ENCODE results near the gene ALDOC.
"Not testable (repeated sequence)": the region's sequence is repeated elsewhere in the genome, so short reads cannot be mapped to it uniquely, and the experiment has no call there.

The ALDOC gene

GRCh38 chr17:28576758-28577465 lies at the start of gene ALDOC:
Gene ALDOC, minus strand, starts transcription at chr17:28576895. Its CDS starts 1,363 bp downstream, at chr17:28575532.
- DNase-seq (ENCODE audit: low read depth, low spot score) = peak; percentile 94

DNA sequence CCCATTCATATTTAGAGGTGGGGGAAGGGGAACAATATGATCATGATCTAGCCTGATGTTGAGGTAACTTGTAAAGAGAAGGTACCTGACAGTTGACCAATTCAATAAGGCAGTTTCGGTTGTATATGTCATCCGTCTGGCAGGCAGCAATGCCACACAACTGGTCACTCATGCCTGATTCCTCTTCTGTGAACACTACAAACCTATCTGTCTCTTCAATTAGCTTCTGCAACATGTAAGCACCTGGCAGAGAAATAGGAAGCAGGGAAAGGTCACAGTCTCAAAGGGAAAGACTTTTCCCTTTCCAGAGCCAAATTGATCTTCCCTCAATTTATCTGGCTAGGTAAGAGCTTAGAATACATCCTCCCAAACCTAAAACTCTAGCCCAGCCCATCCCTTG lies 47.5 kb upstream of the ALDOC start:
- no peak for DNase-seq (ENCODE audit: low read depth, low spot score)

DNA sequence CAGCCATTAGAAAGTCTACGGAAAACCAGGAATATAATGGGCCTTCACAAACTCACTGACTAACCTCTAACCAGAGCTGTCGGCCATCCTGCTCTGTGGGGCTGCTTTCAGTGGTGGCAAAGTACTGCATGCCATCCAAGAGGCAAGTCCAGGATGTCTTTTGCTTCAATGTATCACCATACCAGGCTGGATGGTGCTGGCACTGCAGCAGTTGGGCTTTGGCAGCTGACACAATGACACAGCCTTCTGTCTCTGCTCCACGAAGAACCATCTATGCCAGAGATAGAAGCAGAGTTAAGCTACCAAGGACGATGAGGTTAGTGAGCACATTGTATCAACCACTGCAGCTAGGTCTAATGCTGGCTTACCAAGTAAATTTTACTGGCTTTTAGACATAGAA lies 47.0 kb upstream of the ALDOC start:
- DNase-seq (ENCODE audit: low read depth, low spot score) = no peak

- no peak for DNase-seq (ENCODE audit: low read depth, low spot score)
These were observed 45.5 kb upstream of the ALDOC start for GRCh38 chr17:28622186-28622585.

DNA sequence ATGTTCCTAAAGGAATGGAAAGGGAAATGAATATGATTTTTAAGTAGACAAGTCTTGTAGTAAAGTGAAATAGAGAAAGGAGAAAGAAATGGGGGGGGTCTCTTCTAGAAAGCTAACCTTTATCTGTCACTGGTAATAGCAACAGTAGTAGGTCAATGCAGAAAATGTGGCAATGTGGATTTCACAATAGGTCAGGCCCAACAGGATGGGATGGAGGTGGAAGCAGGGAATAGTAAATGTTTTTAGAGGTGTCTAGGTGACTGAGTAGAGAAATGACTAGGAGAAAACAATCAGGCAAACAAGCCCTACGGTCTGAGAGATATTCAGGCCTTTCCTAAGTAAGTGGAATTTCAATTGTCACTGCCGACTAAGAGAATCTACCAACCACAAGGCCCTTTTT lies 43.3 kb upstream of the ALDOC start:
- no peak for DNase-seq (ENCODE audit: low read depth, low spot score)

DNA sequence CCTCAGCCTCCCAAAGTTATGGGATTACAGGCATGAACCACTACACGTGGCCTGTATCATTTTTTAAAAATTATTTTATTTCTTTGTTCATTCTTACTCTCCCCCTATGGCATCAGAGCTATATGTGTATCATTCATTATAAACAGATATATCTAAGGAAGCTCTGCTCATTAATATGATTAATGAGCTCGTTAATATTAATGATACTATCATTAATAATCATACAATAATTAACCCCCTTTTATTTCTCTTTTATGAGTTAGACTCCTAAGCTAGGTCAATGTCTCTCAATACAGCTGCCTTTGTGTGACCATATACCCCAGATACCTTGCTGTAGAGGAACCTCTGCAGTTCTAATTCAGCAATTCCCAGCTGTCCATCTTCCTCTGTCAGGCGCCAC lies 41.8 kb upstream of the ALDOC start:
- no peak for DNase-seq (ENCODE audit: low read depth, low spot score)

- DNase-seq (ENCODE audit: low read depth, low spot score) = no peak
These were observed 39.6 kb upstream of the ALDOC start for GRCh38 chr17:28616281-28616680.

DNA sequence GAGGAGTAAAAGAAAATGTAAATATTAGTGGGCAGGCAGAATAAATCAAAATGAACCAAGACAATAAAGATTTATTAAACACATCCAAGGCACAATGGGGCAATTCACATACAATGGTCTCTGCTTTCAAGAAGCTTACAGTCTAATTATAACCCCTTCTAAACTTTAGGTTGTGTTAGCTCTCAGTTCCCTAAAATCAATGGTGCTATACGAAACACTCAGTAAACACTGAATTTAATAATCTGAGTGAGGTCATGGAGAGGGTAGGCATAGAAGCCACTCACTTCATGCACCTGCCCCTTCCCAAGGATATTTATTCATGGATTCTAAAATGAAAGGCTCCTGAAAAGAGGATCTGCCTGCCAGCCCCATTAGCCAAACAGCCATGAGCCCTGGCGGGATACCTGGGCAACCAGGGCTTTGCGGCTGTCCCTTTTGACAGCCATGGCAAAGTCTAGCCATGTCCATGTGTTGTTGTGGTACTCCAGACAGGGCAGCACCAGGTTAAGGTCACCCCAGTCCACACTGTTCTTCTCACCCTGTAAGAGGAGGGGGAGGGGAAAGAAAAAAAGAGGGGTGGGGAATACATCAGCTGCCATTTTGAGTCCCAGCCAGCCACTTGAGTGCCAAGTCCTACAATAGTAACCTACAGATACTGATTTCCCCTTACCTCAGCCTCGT lies 38.7 kb upstream of the ALDOC start:
- no peak for DNase-seq (ENCODE audit: low read depth, low spot score)

DNA sequence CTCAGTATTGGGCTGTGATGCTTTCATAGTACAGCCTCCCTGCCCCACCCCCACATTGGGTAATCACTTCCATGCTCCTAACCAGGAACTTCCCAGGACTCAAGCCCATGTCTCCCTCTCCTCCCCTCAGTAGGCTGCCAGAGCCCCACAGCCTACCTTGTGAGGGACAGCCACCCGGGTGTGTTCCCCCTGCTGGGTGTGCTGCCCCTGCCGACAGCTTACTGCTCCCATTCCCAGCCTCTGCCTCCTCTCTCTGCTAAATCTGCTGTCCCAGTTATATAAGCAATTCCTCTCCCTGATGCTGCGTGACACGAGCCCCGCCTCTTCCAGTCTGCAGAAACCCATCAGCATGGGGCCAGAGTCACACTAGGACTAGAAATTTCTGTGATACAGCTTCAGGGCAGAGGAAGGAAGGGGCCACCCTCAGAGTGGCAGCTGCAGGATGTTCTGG lies 37.3 kb upstream of the ALDOC start, which contains the start of gene RSKR:
TSS of gene RSKR (minus strand) at position 255 of the 451 bp plus-strand sequence. CDS start at position 231, 24 bp downstream.
- no peak for DNase-seq (ENCODE audit: low read depth, low spot score)

DNA sequence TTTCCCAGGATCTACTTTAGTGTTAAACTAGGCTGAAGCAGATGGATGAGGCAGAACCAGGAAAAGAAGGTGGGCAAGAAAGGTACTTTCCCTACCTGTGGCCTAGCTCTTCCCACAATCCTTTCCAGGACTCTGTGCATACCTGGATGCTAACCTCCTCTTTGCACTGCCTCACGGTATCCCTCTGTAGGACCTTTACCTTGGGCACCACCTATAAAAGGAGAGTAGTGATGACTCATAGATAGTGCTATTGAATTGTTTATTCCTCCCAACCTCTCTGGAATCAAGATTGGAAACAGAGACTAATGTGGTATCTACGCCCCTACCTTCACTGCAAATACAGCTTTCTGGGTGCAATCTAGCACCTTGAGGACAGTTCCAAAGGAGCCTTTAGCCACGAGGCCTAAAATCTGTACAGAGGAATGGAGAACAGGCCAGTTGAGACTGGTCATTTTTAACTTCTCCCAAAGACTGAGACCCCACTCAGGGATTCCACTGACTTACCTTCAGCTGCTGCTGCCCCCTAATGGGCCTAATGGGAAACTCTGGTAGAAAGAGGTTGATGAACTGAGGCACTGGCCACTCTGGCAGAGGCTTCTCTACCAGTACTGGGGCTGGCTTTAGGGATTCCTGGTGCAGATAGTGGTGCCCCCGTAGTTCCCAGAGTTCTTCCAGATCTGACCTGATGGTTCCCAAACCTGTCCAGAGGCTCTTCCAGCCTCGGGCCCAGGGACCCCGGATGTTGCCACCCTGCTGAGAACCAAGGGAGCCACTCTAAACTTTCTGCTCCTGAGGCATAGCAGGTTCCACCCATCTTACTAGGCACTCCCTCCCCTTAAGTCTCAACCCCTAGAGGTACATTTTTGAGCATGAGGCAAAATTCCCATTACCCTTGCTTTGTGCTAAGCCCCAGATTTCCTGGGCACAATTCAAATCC lies 36.5 kb upstream of the ALDOC start:
- peak; percentile 61 for DNase-seq (ENCODE audit: low read depth, low spot score)

GRCh38 chr17:28612531-28612930 lies 35.8 kb upstream of the ALDOC start:
- no peak for DNase-seq (ENCODE audit: low read depth, low spot score)

DNA sequence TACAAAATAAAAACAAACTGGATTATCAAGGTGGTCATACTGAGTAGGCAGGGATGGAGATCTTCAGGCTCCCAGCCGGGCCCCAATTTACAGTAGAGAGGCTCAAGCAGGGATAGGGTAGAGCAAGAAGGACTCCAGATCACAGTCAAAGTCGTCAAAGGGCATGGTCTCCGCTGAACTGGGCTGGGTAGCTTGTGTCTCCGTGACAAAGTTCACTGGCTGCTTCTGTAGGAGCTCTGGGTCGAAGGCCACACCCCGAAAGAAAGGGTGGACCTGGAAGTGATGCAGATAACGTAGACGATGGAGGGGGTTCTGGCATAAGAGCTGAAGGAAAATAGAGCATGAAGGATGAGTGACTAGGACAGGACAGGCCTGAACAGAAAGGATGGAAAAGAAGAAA lies 33.7 kb upstream of the ALDOC start:
- DNase-seq (ENCODE audit: low read depth, low spot score) = no peak

DNA sequence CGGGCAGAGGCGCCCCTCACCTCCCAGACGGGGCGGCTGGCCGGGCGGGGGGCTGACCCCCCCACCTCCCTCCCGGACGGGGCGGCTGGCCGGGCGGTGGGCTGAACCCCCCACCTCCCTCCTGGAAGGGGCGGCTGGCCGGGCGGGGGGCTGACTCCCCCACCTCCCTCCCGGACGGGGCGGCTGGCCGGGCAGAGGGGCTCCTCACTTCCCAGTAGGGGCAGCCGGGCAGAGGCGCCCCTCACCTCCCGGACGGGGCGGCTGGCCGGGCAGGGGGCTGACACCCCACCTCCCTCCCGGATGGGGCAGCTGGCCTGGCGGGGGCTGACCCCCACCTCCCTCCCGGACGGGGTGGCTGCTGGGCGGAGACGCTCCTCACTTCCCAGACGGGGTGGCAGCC lies 27.3 kb upstream of the ALDOC start:
- not testable (repeated sequence) for DNase-seq (ENCODE audit: low read depth, low spot score)

GRCh38 chr17:28599311-28600184 lies 22.9 kb upstream of the ALDOC start:
- peak; percentile 84 for DNase-seq (ENCODE audit: low read depth, low spot score)

DNA sequence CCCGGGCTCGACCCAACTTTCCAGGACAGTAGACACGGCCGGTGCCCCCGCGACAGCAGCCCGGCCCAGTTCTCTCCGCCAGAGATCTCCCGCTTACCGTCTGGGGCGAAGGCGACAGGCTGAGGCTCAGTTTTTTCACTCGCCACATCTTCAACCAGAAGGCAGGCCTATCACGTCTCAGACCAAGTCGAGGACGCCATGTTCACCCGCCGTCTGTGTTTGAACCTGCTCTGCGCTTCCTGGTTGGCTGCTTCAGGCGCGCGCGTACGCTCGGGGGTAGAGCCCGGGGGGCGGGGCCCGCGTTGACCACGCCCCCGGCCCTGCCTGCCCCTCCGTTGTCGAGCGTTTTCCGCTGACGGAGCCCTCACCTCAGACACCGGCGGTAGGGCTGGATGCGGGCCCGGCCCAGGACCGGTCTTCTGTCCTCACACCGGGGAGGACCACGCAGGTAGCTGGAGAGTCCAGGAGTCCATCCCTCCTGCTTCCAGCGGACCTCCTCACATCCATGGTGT lies 22.2 kb upstream of the ALDOC start, which contains the start of gene SPAG5:
TSS of gene SPAG5 (minus strand) at position 227 of the 512 bp plus-strand sequence. CDS start at position 148, 79 bp downstream.
- DNase-seq (ENCODE audit: low read depth, low spot score) = peak; percentile 97

- no peak for DNase-seq (ENCODE audit: low read depth, low spot score)
These were observed 21.7 kb upstream of the ALDOC start for GRCh38 chr17:28598389-28598788.

DNA sequence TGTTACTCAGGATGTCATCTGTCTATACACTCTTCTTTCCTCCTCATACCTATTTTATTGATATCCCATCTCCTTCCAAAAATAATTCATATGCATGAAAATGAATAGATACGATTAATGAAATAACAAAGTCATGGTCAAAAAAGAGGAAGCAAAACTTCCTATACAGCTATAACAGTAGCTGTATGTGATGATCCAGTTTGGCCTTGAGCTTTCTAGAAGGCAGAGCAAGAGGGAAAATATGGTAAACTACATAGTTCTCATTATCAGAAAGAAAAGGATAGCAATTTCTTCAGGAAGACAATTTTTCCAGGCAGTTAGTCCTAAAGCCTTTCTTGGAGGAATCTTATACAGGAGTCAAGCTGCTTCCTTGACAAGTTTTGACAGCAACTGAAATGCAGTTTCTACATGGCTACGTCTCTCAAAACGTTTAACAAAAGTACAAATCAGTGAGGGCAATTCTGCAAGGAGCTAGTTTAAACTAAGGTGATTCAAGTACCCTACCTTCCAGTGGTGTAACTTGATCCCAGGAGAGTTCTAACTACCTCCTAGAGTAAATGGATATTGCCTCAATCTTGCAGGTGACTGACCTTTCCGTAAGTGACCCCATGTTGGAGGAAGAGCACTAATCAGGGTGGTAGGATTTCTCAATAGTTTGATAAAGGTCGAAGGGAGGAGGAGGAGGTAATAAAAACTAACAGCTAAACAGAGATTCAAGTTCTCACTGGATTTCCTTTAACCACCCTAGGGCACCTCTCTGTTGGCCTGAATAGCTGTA lies 21.1 kb upstream of the ALDOC start:
- no peak for DNase-seq (ENCODE audit: low read depth, low spot score)

GRCh38 chr17:28592260-28592659 lies 15.6 kb upstream of the ALDOC start:
- DNase-seq (ENCODE audit: low read depth, low spot score) = no peak

GRCh38 chr17:28585851-28586250 lies 9.2 kb upstream of the ALDOC start:
- no peak for DNase-seq (ENCODE audit: low read depth, low spot score)

- DNase-seq (ENCODE audit: low read depth, low spot score) = no peak
These were observed 7.7 kb upstream of the ALDOC start for GRCh38 chr17:28584434-28584833.

Data from astrocyte of the hippocampus (primary cell).